Measurements from ENCODE around the gene CLDN1.

GRCh38 chr3:190309414-190309813 lies 12.8 kb downstream of the CLDN1 start:
- TF ChIP-seq CTCF (conservative IDR thresholded peaks at IDR 0.05; ENCODE audit: low read length) (no peak), EZH2phosphoT487 (IDR thresholded peaks at IDR 0.05; ENCODE audit: borderline replicate concordance) (no peak)

All from Loucy (cell line).